ENCODE results near the gene CADM2. TPM values are rescaled to one million over a fixed set of nuclear protein-coding genes. Genes with fewer than 3 reads are reported as not detected.

Gene CADM2
- total and polyA plus RNA-seq, 2 experiments from 2014 or later: 2.9 to 7.8 TPM

GRCh38 chr3:85842081-85842480 is 883.3 kb downstream of the CADM2 start:
- no peak overlapping the region for H2AFZ ChIP-seq
- H3K27ac ChIP-seq: no peak overlapping the region
- WGBS (ENCODE audit: low lambda C conversion rate, missing lambda C conversion rate): 89% methylated on average over 3 of the region's 3 CpGs
- H4K20me1 ChIP-seq (ENCODE audit: insufficient read depth, poor library complexity, severe bottlenecking): no peaks in the 10 kb centered on the region
- no peaks in the 10 kb centered on the region for H3K9me2 ChIP-seq (replicated peaks; ENCODE audit: insufficient read depth)
- no peak overlapping the region for H3K4me2 ChIP-seq
- H3K9me3 ChIP-seq (ENCODE audit: low read depth): no peaks in the 10 kb centered on the region
- H3K36me3 ChIP-seq (replicated peaks; ENCODE audit: insufficient read depth, low read depth): no peaks in the 10 kb centered on the region
- DNase-seq (ENCODE audit: low spot score): no peak
- H3K4me1 ChIP-seq (ENCODE audit: insufficient read depth): no peaks in the 10 kb centered on the region
- TF ChIP-seq EZH2phosphoT487 (IDR thresholded peaks at IDR 0.05; ENCODE audit: low read depth, severe bottlenecking, unreplicated experiment) (no peak), EZH2 (IDR thresholded peaks at IDR 0.05; ENCODE audit: borderline replicate concordance) (no peak), CTCF (IDR thresholded peaks at IDR 0.05; ENCODE audit: poor library complexity) (no peak)
- H3K4me3 ChIP-seq: no peak overlapping the region
- no peaks in the 10 kb centered on the region for H3K79me2 ChIP-seq
- H3K27me3 ChIP-seq: no peaks in the 10 kb centered on the region

- Histone ChIP-seq H3K36me3 (replicated peaks; ENCODE audit: insufficient read depth, low read depth) (no peaks in the 10 kb centered on the region), H3K27ac (no peak overlapping the region), H3K4me1 (ENCODE audit: insufficient read depth) (no peaks in the 10 kb centered on the region), H3K27me3 (no peaks in the 10 kb centered on the region), H3K9me2 (replicated peaks; ENCODE audit: insufficient read depth) (no peaks in the 10 kb centered on the region), H3K4me3 (no peak overlapping the region), H3K4me2 (no peak overlapping the region), H3K79me2 (no peaks in the 10 kb centered on the region), H3K9me3 (ENCODE audit: low read depth) (no peaks in the 10 kb centered on the region), H4K20me1 (ENCODE audit: insufficient read depth, poor library complexity, severe bottlenecking) (no peaks in the 10 kb centered on the region), H2AFZ (no peak overlapping the region)
- DNase-seq (ENCODE audit: low spot score): no peak
- TF ChIP-seq EZH2phosphoT487 (IDR thresholded peaks at IDR 0.05; ENCODE audit: low read depth, severe bottlenecking, unreplicated experiment): no peak
- TF ChIP-seq EZH2 (IDR thresholded peaks at IDR 0.05; ENCODE audit: borderline replicate concordance): no peak
- no peak for TF ChIP-seq CTCF (IDR thresholded peaks at IDR 0.05; ENCODE audit: poor library complexity)
These were observed 888.2 kb downstream of the CADM2 start for GRCh38 chr3:85846940-85847339.

- H2AFZ ChIP-seq: no peak overlapping the region
- no peak overlapping the region for H3K4me3 ChIP-seq
- DNase-seq (ENCODE audit: low spot score): no peak
- H3K79me2 ChIP-seq: no peaks in the 10 kb centered on the region
- no peak overlapping the region for H3K4me2 ChIP-seq
- no peaks in the 10 kb centered on the region for H3K36me3 ChIP-seq (replicated peaks; ENCODE audit: insufficient read depth, low read depth)
- no peaks in the 10 kb centered on the region for H4K20me1 ChIP-seq (ENCODE audit: insufficient read depth, poor library complexity, severe bottlenecking)
- H3K27me3 ChIP-seq: no peaks in the 10 kb centered on the region
- TF ChIP-seq CTCF (IDR thresholded peaks at IDR 0.05; ENCODE audit: poor library complexity) (no peak), EZH2phosphoT487 (IDR thresholded peaks at IDR 0.05; ENCODE audit: low read depth, severe bottlenecking, unreplicated experiment) (no peak), EZH2 (IDR thresholded peaks at IDR 0.05; ENCODE audit: borderline replicate concordance) (no peak)
- no peaks in the 10 kb centered on the region for H3K9me2 ChIP-seq (replicated peaks; ENCODE audit: insufficient read depth)
- H3K27ac ChIP-seq: no peak overlapping the region
- H3K4me1 ChIP-seq (ENCODE audit: insufficient read depth): no peaks in the 10 kb centered on the region
- no peaks in the 10 kb centered on the region for H3K9me3 ChIP-seq (ENCODE audit: low read depth)
These were observed 892.3 kb downstream of the CADM2 start for GRCh38 chr3:85851071-85851470.

GRCh38 chr3:85853805-85854204 is 895.0 kb downstream of the CADM2 start:
- H3K36me3 ChIP-seq (replicated peaks; ENCODE audit: insufficient read depth, low read depth): no peaks in the 10 kb centered on the region
- no peaks in the 10 kb centered on the region for H3K9me3 ChIP-seq (ENCODE audit: low read depth)
- H3K4me2 ChIP-seq: no peak overlapping the region
- no peaks in the 10 kb centered on the region for H3K4me1 ChIP-seq (ENCODE audit: insufficient read depth)
- H3K27me3 ChIP-seq: no peaks in the 10 kb centered on the region
- no peak overlapping the region for H3K27ac ChIP-seq
- TF ChIP-seq EZH2 (IDR thresholded peaks at IDR 0.05; ENCODE audit: borderline replicate concordance) (no peak), EZH2phosphoT487 (IDR thresholded peaks at IDR 0.05; ENCODE audit: low read depth, severe bottlenecking, unreplicated experiment) (no peak), CTCF (IDR thresholded peaks at IDR 0.05; ENCODE audit: poor library complexity) (no peak)
- DNase-seq (ENCODE audit: low spot score): no peak
- H3K4me3 ChIP-seq: no peak overlapping the region
- H3K79me2 ChIP-seq: no peaks in the 10 kb centered on the region
- WGBS (ENCODE audit: low lambda C conversion rate, missing lambda C conversion rate): 75% methylated on average over 2 of the region's 2 CpGs
- no peak overlapping the region for H2AFZ ChIP-seq
- H4K20me1 ChIP-seq (ENCODE audit: insufficient read depth, poor library complexity, severe bottlenecking): no peaks in the 10 kb centered on the region
- H3K9me2 ChIP-seq (replicated peaks; ENCODE audit: insufficient read depth): no peaks in the 10 kb centered on the region

All from hepatocyte (in vitro differentiated cells).